CD4-positive, alpha-beta T cell (primary cell): ENCODE results near the gene ARHGEF10L. TPM values are rescaled to one million over a fixed set of nuclear protein-coding genes. Genes with fewer than 3 reads are reported as not detected.

Source experiments
- ATAC-seq: fragments of 200-7000 bp; cut with Tn5 transposase; one replicate; pipeline ENCODE4 v1.10.0; 2022; ENCODE audit warnings: mild to moderate bottlenecking; ENCODE audit not compliant: poor library complexity
- CTCF ChIA-PET: fragments of 350-600 bp; sonication (Branson Sonifier 250); formaldehyde crosslinking; loops from one replicate; lab custom pipeline; 2021; ENCODE audit warnings: antibody characterized with exemption, inconsistent platforms; lab: Charles Lee
- POLR2A ChIA-PET: fragments of 350-600 bp; sonication (Branson Sonifier 250); formaldehyde crosslinking; loops from one replicate; lab custom pipeline; 2021; ENCODE audit warnings: antibody characterized with exemption, inconsistent platforms; lab: Charles Lee
- DNase-seq, 14 experiments: peaks; one replicate each; pipeline ENCODE4 v3.0.0-alpha.2; 2013 to 2020; ENCODE audit warnings: mixed read lengths in 2 of 14
- H3K27ac ChIP-seq, 2 donors: one replicate each; pipeline versions ENCODE4 v1.5.1 to v1.7.0; 2013; ENCODE audit warnings: low read length in 2 of 2, low read depth in 1 of 2, mild to moderate bottlenecking in 1 of 2
- H3K27me3 ChIP-seq, 2 experiments: 1 replicate in 1 of 2; 2 replicates in 1 of 2; pipeline versions ENCODE4 v1.6.1 to v1.7.0; 2013; ENCODE audit warnings: low read length in 2 of 2, control low read depth in 1 of 2, mild to moderate bottlenecking in 1 of 2, moderate library complexity in 1 of 2; ENCODE audit not compliant: insufficient read depth in 2 of 2, control insufficient read depth in 1 of 2
- H3K36me3 ChIP-seq: one replicate; pipeline ENCODE4 v1.6.1; 2013; ENCODE audit warnings: low read length, control low read depth; ENCODE audit not compliant: insufficient read depth
- H3K4me1 ChIP-seq: one replicate; pipeline ENCODE4 v1.6.1; 2013; ENCODE audit warnings: low read length, control low read depth; ENCODE audit not compliant: insufficient read depth
- H3K4me3 ChIP-seq: one replicate; pipeline ENCODE4 v1.5.1; 2013; ENCODE audit warnings: mild to moderate bottlenecking, low read length, moderate library complexity
- H3K9me3 ChIP-seq, 2 experiments: 1 replicate in 1 of 2; 2 replicates in 1 of 2; pipeline versions ENCODE4 v1.6.1 to v1.7.0; 2013; ENCODE audit warnings: low read length in 2 of 2, mild to moderate bottlenecking in 2 of 2, control low read depth in 1 of 2, moderate library complexity in 1 of 2; ENCODE audit not compliant: control insufficient read depth in 1 of 2, insufficient read depth in 1 of 2
- H3K27ac Mint-ChIP-seq: one replicate; pipeline ENCODE4 v1.8.0; 2020; ENCODE audit warnings: mixed read lengths
- H3K27me3 Mint-ChIP-seq: one replicate; pipeline ENCODE4 v1.8.0; 2021; ENCODE audit warnings: mixed read lengths
- H3K36me3 Mint-ChIP-seq: one replicate; pipeline ENCODE4 v1.8.0; 2021; ENCODE audit warnings: low read depth, mixed read lengths
- H3K4me1 Mint-ChIP-seq: one replicate; pipeline ENCODE4 v1.8.0; 2021; ENCODE audit warnings: low read depth, mixed read lengths
- H3K4me3 Mint-ChIP-seq: one replicate; pipeline ENCODE4 v1.8.0; 2020; ENCODE audit warnings: mild to moderate bottlenecking, mixed read lengths
- H3K9me3 Mint-ChIP-seq: one replicate; pipeline ENCODE4 v1.8.0; 2020; ENCODE audit warnings: mixed read lengths
- CTCF ChIP-seq: fragments of 200-600 bp; IDR thresholded peaks from one replicate; pipeline ENCODE4 v1.8.0; 2022; ENCODE audit warnings: antibody characterized with exemption, mild to moderate bottlenecking
- intact Hi-C, 2 experiments: fragments of 100-400 bp; cut with DNase I in 1 of 2; cut with micrococcal nuclease in 1 of 2; formaldehyde crosslinking; loops; one replicate each; pipeline versions ENCODE4 v1.15.1 to v1.9.0; 2023 to 2025; cut with DNase I, micrococcal nuclease
- total RNA-seq, 174 experiments: library from RNA in 2 of 174; stranded (reverse) in 2 of 174; gene quantifications; one replicate each; pipeline ENCODE4 v1.2.3 and lab custom pipeline; 2021 to 2026

ARHGEF10L gene
- total RNA-seq, 2 experiments from 2014 or later: 0.11 to 0.22 TPM

GRCh38 chr1:17605582-17606344, 66.3 kb downstream of the ARHGEF10L start:
- H3K27me3 Mint-ChIP-seq: peaks cover 8% of the 10 kb centered on the region
- no peaks in the 10 kb centered on the region for H3K9me3 ChIP-seq
- TF ChIP-seq CTCF: no peak
- H3K36me3 ChIP-seq: no peaks in the 10 kb centered on the region
- ChIA-PET POLR2A (no interaction called here), CTCF (no interaction called here)
- no peaks in the 10 kb centered on the region for H3K27me3 ChIP-seq
- H3K27ac Mint-ChIP-seq: no peak overlapping the region
- ATAC-seq: no peak
- H3K4me3 ChIP-seq: no peak overlapping the region
- intact Hi-C loops: loop anchor here in 1 of 2 experiments (2.0 kb wide), 1 partner anchor 185 kb away; no protein-coding TSS in a partner anchor
- H3K4me1 ChIP-seq: no peaks in the 10 kb centered on the region
- H3K9me3 Mint-ChIP-seq: no peaks in the 10 kb centered on the region
- no peak overlapping the region for H3K4me3 Mint-ChIP-seq
- no peak overlapping the region for H3K27ac ChIP-seq
- no peaks in the 10 kb centered on the region for H3K36me3 Mint-ChIP-seq
- no peak for DNase-seq
- H3K4me1 Mint-ChIP-seq: no peaks in the 10 kb centered on the region

GRCh38 chr1:17606826-17607440, 67.4 kb downstream of the ARHGEF10L start:
- H3K27ac Mint-ChIP-seq: no peak overlapping the region

More at GRCh38 chr1:17606826-17607440, 67.4 kb downstream of the ARHGEF10L start:
- no peak overlapping the region for H3K27ac ChIP-seq
- POLR2A ChIA-PET: no interaction called here
- no peak overlapping the region for H3K4me3 ChIP-seq
- peaks cover 6% of the 10 kb centered on the region for H3K27me3 Mint-ChIP-seq
- H3K4me1 ChIP-seq: no peaks in the 10 kb centered on the region
- peak; percentile 34 for TF ChIP-seq CTCF
- no peak overlapping the region for H3K4me3 Mint-ChIP-seq
- CTCF ChIA-PET: no interaction called here
- H3K36me3 ChIP-seq: no peaks in the 10 kb centered on the region
- peak in 9 of 14 experiments; percentile 1 to 55 (median 19) for DNase-seq
- no peaks in the 10 kb centered on the region for H3K9me3 ChIP-seq
- no peaks in the 10 kb centered on the region for H3K27me3 ChIP-seq
- no peaks in the 10 kb centered on the region for H3K4me1 Mint-ChIP-seq
- H3K9me3 Mint-ChIP-seq: no peaks in the 10 kb centered on the region
- no peak for ATAC-seq
- intact Hi-C loops: loop anchor here in 1 of 2 experiments (2.0 kb wide), 1 partner anchor 186 kb away; no protein-coding TSS in a partner anchor
- H3K36me3 Mint-ChIP-seq: no peaks in the 10 kb centered on the region
